Measurements from ENCODE around the gene DNAJC2. TPM values are rescaled to one million over a fixed set of nuclear protein-coding genes. Genes with fewer than 3 reads are reported as not detected.
"Not testable (repeated sequence)": the region's sequence is repeated elsewhere in the genome, so short reads cannot be mapped to it uniquely, and the experiment has no call there.

The DNAJC2 gene
- total and polyA plus RNA-seq, 2 donors = 26.5 to 35.8 TPM

- H3K27ac ChIP-seq (ENCODE audit: low read depth in 1 of 2, low read length in 1 of 2); H3K36me3 ChIP-seq (ENCODE audit: control insufficient read depth in 2 of 2, insufficient read depth in 2 of 2, low read length in 1 of 2); DNase-seq (ENCODE audit: low read depth in 6 of 9, low spot score in 9 of 9); H3K4me3 ChIP-seq (ENCODE audit: low read length in 2 of 2); H3K4me1 ChIP-seq (ENCODE audit: control insufficient read depth in 2 of 2, insufficient read depth in 2 of 2, low read length in 2 of 2); H3K9me3 ChIP-seq (ENCODE audit: control insufficient read depth in 2 of 2, insufficient read depth in 1 of 2, low read length in 1 of 2); H3K27me3 ChIP-seq (ENCODE audit: control insufficient read depth in 2 of 2, insufficient read depth in 1 of 2, low read length in 1 of 2): not testable (repeated sequence)
- whole genome bisulfite sequencing = 97% methylated on average over 2 of the region's 2 CpGs
These were observed 80.5 kb downstream of the DNAJC2 start for GRCh38 chr7:103264054-103264453.

Other genes with a start within 250 kb of the DNAJC2 start
- gene NAPEPLD, start 195.7 kb downstream of the DNAJC2 start, total RNA-seq = 8.3 TPM
- 7.4 TPM for gene NAPEPLD, start 195.7 kb downstream of the DNAJC2 start, polyA plus RNA-seq
- gene PMPCB, start 47.3 kb downstream of the DNAJC2 start, total RNA-seq = 67.7 TPM
- 70.7 TPM for gene PMPCB, start 47.3 kb downstream of the DNAJC2 start, polyA plus RNA-seq
- gene PSMC2, start 2.9 kb upstream of the DNAJC2 start, total RNA-seq = 187 TPM
- gene PSMC2, start 2.9 kb upstream of the DNAJC2 start, polyA plus RNA-seq = 117 TPM
- gene SLC26A5, start 101.4 kb upstream of the DNAJC2 start, total RNA-seq = 0.05 TPM
- 0.07 TPM for gene SLC26A5, start 101.4 kb upstream of the DNAJC2 start, polyA plus RNA-seq